ENCODE measurements around the gene MB21D2.

- TF ChIP-seq CTCF (conservative IDR thresholded peaks at IDR 0.05; ENCODE audit: low read depth in 2 of 2) (no peak), EZH2phosphoT487 (IDR thresholded peaks at IDR 0.05; ENCODE audit: unreplicated experiment) (no peak), STAT1 (IDR thresholded peaks at IDR 0.05; ENCODE audit: unreplicated experiment) (no peak), EZH2 (IDR thresholded peaks at IDR 0.05; ENCODE audit: low read depth, unreplicated experiment) (no peak), REST (IDR thresholded peaks at IDR 0.05; ENCODE audit: unreplicated experiment) (no peak), ETS1 (IDR thresholded peaks at IDR 0.05) (no peak), POLR2AphosphoS5 (IDR thresholded peaks at IDR 0.05; ENCODE audit: low read depth) (no peak), ZNF331 (CRISPR knock-in tag; IDR thresholded peaks at IDR 0.05; ENCODE audit: low read depth) (no peak), NANOG (IDR thresholded peaks at IDR 0.05; ENCODE audit: borderline replicate concordance) (no peak), CREB1 (CRISPR knock-in tag; IDR thresholded peaks at IDR 0.05; ENCODE audit: low read depth) (no peak), ZNF462 (CRISPR knock-in tag; IDR thresholded peaks at IDR 0.05) (no peak), JUNB (IDR thresholded peaks at IDR 0.05; ENCODE audit: unreplicated experiment) (no peak), ZNF114 (CRISPR knock-in tag; IDR thresholded peaks at IDR 0.05) (no peak)
These were observed 76.2 kb downstream of the MB21D2 start for GRCh38 chr3:192841428-192841827.

All from GM23338 (cell line).